AG04449 (cell line): ENCODE results near the gene PRKN.

Experiments
- CTCF ChIA-PET: fragments of 350-600 bp; formaldehyde crosslinking; extraction: SDS; loops from one replicate; lab custom pipeline; 2021; ENCODE audit warnings: antibody characterized with exemption; lab: Yijun Ruan, JAX
- POLR2A ChIA-PET: fragments of 400-600, 350-600 bp; formaldehyde crosslinking; extraction: SDS; loops from one replicate; lab custom pipeline; 2020; ENCODE audit warnings: antibody characterized with exemption, inconsistent platforms; lab: Yijun Ruan, JAX
- DNase-seq: peaks from one replicate; pipeline ENCODE4 v3.0.0-alpha.2; 2010; ENCODE audit warnings: low read depth, low spot score
- H3K4me3 ChIP-seq: 2 replicates; pipeline ENCODE4 v1.5.1; 2011; ENCODE audit warnings: low read depth, mild to moderate bottlenecking, control low read depth, low read length
- CTCF ChIP-seq: IDR thresholded peaks from one replicate; pipeline ENCODE4 v1.5.1; 2011; ENCODE audit warnings: mild to moderate bottlenecking, moderate library complexity, low read length, control low read depth, inconsistent platforms; ENCODE audit not compliant: insufficient read depth; ENCODE audit errors: missing control alignments

The PRKN gene

GRCh38 chr6:162085561-162085960 lies 642.0 kb downstream of the PRKN start:
- POLR2A ChIA-PET: no interaction called here
- no peak for TF ChIP-seq CTCF

GRCh38 chr6:162082520-162082919 lies 645.0 kb downstream of the PRKN start:
- no peak overlapping the region for H3K4me3 ChIP-seq
- DNase-seq: no peak
- no peak for TF ChIP-seq CTCF
- CTCF ChIA-PET: no interaction called here
- POLR2A ChIA-PET: no interaction called here

More at GRCh38 chr6:162085561-162085960, 642.0 kb downstream of the PRKN start:
- CTCF ChIA-PET: no interaction called here
- no peak for DNase-seq
- no peak overlapping the region for H3K4me3 ChIP-seq

- no peak overlapping the region for H3K4me3 ChIP-seq
- ChIA-PET POLR2A (no interaction called here), CTCF (no interaction called here)
- no peak for DNase-seq
- no peak for TF ChIP-seq CTCF
Observed at GRCh38 chr6:162078667-162079066, 648.9 kb downstream of the PRKN start.

GRCh38 chr6:162078126-162078525 lies 649.4 kb downstream of the PRKN start:
- no peak for TF ChIP-seq CTCF
- no peak for DNase-seq
- no peak overlapping the region for H3K4me3 ChIP-seq
- POLR2A ChIA-PET: no interaction called here
- CTCF ChIA-PET: no interaction called here

- ChIA-PET CTCF (no interaction called here), POLR2A (no interaction called here)
- no peak for TF ChIP-seq CTCF
- DNase-seq: no peak
- H3K4me3 ChIP-seq: no peak overlapping the region
Observed at GRCh38 chr6:162076816-162077215, 650.8 kb downstream of the PRKN start.

GRCh38 chr6:162074641-162075275 lies 652.8 kb downstream of the PRKN start:
- ChIA-PET POLR2A (no interaction called here), CTCF (no interaction called here)
- TF ChIP-seq CTCF: no peak

More at GRCh38 chr6:162074641-162075275, 652.8 kb downstream of the PRKN start:
- H3K4me3 ChIP-seq: no peak overlapping the region
- no peak for DNase-seq
